ENCODE results near the gene DGKQ.

DNA sequence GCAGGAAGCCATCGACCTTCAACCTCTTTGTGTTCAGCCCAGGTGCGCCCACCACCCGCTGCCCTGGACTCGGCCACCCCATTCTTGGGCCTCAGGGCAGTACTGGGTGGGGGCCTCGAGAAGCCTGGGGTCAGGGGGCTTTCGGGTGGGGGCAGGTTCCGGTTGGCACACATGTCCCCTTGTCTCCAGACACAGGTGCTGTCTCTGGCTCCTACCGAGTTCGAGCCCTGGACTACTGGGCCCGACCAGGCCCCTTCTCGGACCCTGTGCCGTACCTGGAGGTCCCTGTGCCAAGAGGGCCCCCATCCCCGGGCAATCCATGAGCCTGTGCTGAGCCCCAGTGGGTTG lies 30.7 kb upstream of the DGKQ start:
- TF ChIP-seq, protein P1, sequence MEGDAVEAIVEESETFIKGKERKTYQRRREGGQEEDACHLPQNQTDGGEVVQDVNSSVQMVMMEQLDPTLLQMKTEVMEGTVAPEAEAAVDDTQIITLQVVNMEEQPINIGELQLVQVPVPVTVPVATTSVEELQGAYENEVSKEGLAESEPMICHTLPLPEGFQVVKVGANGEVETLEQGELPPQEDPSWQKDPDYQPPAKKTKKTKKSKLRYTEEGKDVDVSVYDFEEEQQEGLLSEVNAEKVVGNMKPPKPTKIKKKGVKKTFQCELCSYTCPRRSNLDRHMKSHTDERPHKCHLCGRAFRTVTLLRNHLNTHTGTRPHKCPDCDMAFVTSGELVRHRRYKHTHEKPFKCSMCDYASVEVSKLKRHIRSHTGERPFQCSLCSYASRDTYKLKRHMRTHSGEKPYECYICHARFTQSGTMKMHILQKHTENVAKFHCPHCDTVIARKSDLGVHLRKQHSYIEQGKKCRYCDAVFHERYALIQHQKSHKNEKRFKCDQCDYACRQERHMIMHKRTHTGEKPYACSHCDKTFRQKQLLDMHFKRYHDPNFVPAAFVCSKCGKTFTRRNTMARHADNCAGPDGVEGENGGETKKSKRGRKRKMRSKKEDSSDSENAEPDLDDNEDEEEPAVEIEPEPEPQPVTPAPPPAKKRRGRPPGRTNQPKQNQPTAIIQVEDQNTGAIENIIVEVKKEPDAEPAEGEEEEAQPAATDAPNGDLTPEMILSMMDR (IDR thresholded peaks at IDR 0.05), result no peak
- TF ChIP-seq POLR2AphosphoS5 (IDR thresholded peaks at IDR 0.05), result no peak

Data from transverse colon (tissue), 4 donors.